ENCODE results near the gene SNAI1.
"Not testable (repeated sequence)": the region's sequence is repeated elsewhere in the genome, so short reads cannot be mapped to it uniquely, and the experiment has no call there.

SNAI1 gene

DNA sequence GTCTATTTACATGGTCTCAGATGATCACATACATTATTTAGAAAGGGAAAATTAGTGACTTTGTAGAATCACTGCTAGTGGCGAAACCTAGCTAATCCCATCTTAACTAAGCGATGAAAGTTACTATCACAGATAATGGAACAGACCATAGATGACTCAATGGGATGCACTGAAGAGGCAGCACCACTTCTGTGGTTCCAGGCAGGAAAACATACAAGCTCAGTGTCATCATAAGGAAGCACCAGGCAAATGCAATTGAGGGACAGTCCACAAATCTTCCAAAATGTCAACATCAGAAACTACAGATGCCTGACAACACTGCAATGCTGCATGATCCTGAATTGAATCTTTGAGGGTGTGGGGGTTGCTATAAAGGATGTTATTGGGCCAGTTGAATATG lies 15.9 kb upstream of the SNAI1 start:
- no peaks in the 10 kb centered on the region for H3K27me3 Mint-ChIP-seq (ENCODE audit: low read depth, poor library complexity)
- no peak overlapping the region for H3K27ac Mint-ChIP-seq
- peaks cover 4% of the 10 kb centered on the region for H3K9me3 Mint-ChIP-seq
- DNase-seq = no peak
- H3K4me3 Mint-ChIP-seq = no peak overlapping the region
- peaks cover 17% of the 10 kb centered on the region for H3K36me3 Mint-ChIP-seq (ENCODE audit: low read depth)
- TF ChIP-seq, protein P1, sequence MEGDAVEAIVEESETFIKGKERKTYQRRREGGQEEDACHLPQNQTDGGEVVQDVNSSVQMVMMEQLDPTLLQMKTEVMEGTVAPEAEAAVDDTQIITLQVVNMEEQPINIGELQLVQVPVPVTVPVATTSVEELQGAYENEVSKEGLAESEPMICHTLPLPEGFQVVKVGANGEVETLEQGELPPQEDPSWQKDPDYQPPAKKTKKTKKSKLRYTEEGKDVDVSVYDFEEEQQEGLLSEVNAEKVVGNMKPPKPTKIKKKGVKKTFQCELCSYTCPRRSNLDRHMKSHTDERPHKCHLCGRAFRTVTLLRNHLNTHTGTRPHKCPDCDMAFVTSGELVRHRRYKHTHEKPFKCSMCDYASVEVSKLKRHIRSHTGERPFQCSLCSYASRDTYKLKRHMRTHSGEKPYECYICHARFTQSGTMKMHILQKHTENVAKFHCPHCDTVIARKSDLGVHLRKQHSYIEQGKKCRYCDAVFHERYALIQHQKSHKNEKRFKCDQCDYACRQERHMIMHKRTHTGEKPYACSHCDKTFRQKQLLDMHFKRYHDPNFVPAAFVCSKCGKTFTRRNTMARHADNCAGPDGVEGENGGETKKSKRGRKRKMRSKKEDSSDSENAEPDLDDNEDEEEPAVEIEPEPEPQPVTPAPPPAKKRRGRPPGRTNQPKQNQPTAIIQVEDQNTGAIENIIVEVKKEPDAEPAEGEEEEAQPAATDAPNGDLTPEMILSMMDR (IDR thresholded peaks at IDR 0.05) = no peak
- peaks cover 6% of the 10 kb centered on the region for H3K4me1 Mint-ChIP-seq

DNA sequence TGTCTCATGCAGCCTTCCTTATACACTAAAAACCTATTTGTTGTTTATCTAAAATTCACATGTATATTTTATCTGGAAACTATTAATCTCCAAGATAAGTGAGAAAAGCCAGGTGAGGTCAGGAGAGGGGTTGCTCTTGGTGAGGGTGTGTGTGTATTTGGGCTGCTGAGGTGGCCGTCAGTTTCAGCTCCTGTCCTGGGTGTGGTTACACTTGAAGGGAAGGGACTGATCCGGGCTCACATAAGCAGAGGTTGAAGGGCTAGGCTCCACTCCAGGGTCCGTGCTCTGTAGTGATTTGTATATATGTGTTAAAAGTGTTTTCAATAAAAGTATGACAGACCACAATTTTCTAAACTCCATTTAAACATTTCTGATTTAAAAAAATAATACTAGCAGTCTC lies 13.5 kb upstream of the SNAI1 start:
- Mint-ChIP-seq H3K4me3 (no peak overlapping the region), H3K9me3 (no peaks in the 10 kb centered on the region)

DNA sequence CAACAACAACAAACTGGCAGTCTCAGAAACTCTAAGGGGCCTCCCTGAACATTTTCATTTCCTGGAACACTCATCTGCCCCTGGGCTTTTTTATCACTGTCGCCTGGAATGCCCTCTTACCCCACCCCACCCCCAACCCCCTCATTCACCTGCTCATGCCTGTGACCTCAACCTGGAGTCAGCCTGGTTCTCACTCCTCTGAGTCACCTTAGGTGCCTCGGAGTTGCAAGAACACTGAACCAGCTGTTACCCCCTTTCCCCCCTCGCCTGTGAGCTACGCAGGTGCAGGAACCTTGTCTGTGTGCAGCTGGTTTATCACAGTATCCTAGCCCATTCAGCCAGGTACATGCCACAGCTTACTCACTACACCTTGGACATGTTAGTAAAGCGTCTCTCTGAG lies 12.8 kb upstream of the SNAI1 start:
- no peaks in the 10 kb centered on the region for H3K9me3 Mint-ChIP-seq
- no peaks in the 10 kb centered on the region for H3K27me3 Mint-ChIP-seq (ENCODE audit: low read depth, poor library complexity)

More for the DNA sequence above, 13.5 kb upstream of the SNAI1 start:
- Mint-ChIP-seq H3K36me3 (ENCODE audit: low read depth) (peaks cover 2% of the 10 kb centered on the region), H3K4me1 (peaks cover 6% of the 10 kb centered on the region), H3K27ac (no peak overlapping the region), H3K27me3 (ENCODE audit: low read depth, poor library complexity) (no peaks in the 10 kb centered on the region)
- TF ChIP-seq, protein P1 (IDR thresholded peaks at IDR 0.05) = no peak
- DNase-seq = no peak

DNA sequence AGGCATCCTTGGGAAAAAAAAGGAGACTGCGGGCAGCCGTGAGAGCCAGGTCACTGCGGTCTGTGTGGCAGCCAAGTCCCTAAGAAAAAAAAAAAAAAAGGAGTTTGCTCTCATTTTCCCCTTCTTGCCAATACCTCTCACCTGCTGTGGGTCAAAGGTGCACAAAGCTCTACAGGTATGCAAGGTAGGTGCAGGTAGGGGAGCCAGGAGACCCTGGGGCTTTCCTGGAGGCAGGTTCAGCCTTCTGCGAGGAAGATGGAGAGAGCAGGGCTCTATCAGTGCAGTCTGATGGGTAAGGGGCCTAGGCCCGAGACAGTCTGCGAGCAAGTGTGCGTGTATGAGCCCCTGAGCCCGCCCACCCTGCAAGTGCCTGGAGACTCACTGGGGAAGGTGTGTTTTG lies 12.3 kb upstream of the SNAI1 start:
- Mint-ChIP-seq H3K9me3 (no peaks in the 10 kb centered on the region), H3K4me1 (no peaks in the 10 kb centered on the region), H3K36me3 (ENCODE audit: low read depth) (no peaks in the 10 kb centered on the region), H3K27me3 (ENCODE audit: low read depth, poor library complexity) (no peaks in the 10 kb centered on the region), H3K4me3 (no peak overlapping the region), H3K27ac (no peak overlapping the region)
- TF ChIP-seq, protein P1 (IDR thresholded peaks at IDR 0.05) = no peak
- no peak for DNase-seq

More for the DNA sequence above, 12.8 kb upstream of the SNAI1 start:
- Mint-ChIP-seq H3K4me3 (no peak overlapping the region), H3K27ac (no peak overlapping the region), H3K36me3 (ENCODE audit: low read depth) (no peaks in the 10 kb centered on the region), H3K4me1 (peaks cover 2% of the 10 kb centered on the region)
- TF ChIP-seq, protein P1 (IDR thresholded peaks at IDR 0.05) = no peak
- no peak for DNase-seq

DNA sequence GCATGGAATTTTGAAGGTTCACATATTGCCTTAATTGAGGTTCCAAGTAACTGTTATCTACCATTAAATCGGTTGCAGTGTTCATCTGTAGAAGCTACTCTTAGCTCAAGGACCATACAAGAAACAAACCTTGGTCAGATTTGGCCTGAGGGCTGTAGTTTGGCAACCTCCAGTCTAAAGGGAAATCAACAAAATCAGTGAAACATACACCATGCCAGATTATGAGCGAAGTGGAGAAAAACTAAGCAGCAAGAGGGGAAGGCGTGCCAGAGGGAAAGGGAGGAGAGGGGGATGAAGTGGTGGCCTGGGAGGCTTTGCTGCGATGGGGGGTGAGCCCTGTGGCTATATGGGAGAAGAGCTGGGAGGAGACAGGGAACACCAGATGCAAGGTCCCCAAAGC lies 8.8 kb upstream of the SNAI1 start:
- TF ChIP-seq, protein P1 (IDR thresholded peaks at IDR 0.05) = no peak
- no peaks in the 10 kb centered on the region for H3K36me3 Mint-ChIP-seq (ENCODE audit: low read depth)
- DNase-seq = no peak
- no peak overlapping the region for H3K4me3 Mint-ChIP-seq
- H3K4me1 Mint-ChIP-seq = no peaks in the 10 kb centered on the region
- H3K27ac Mint-ChIP-seq = no peak overlapping the region
- H3K27me3 Mint-ChIP-seq (ENCODE audit: low read depth, poor library complexity) = no peaks in the 10 kb centered on the region
- H3K9me3 Mint-ChIP-seq = no peaks in the 10 kb centered on the region

DNA sequence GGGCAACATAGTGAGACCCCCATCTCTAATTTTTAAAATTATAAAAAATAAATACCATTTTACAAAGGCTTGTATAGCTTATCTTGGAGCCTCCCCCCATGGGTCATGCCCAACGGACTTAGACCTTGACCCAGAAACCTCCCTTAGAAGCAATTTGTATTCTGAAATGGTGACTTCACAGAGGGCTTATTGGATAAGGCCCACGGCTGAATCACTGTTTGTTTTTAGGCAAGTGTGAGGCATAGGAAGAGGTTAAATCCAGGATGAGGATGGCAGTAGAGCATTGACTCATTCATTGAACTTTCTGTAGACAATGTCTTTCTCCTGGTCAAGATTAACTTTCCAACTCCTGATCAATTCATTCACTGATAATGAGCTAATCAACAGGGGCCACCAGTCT lies 6.2 kb upstream of the SNAI1 start:
- Mint-ChIP-seq H3K36me3 (ENCODE audit: low read depth) (no peaks in the 10 kb centered on the region), H3K4me1 (peaks cover 23% of the 10 kb centered on the region), H3K9me3 (no peaks in the 10 kb centered on the region), H3K27me3 (ENCODE audit: low read depth, poor library complexity) (peaks cover 9% of the 10 kb centered on the region), H3K4me3 (no peak overlapping the region), H3K27ac (no peak overlapping the region)
- no peak for DNase-seq
- TF ChIP-seq, protein P1 (IDR thresholded peaks at IDR 0.05) = no peak

DNA sequence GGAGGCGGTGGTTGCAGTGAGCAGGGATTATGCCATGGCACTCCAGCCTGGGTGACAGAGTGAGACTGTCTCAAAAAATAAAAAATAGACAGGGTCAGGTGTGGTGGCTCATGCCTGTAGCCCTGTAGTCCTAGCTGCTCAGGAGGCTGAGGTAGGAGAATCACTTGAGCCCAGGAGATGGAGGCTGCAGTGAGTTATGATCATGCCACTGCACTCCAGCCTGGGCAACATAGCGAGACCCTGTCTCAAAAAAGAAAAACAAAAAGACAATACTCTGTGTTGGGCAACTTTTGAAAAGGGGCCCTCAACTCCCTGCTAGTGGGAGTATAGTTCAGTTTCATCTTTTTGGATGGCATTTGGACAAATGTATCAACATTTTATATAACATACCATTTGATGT lies 5.0 kb upstream of the SNAI1 start:
- H3K36me3 Mint-ChIP-seq (ENCODE audit: low read depth); H3K4me3 Mint-ChIP-seq; H3K9me3 Mint-ChIP-seq; DNase-seq; H3K27ac Mint-ChIP-seq: not testable (repeated sequence)
- Mint-ChIP-seq H3K4me1 (peaks cover 32% of the 10 kb centered on the region), H3K27me3 (ENCODE audit: low read depth, poor library complexity) (peaks cover 14% of the 10 kb centered on the region)
